Neuronal stem cell (in vitro differentiated cells): ENCODE data around the gene GSTP1.
"Not testable (repeated sequence)": the region's sequence is repeated elsewhere in the genome, so short reads cannot be mapped to it uniquely, and the experiment has no call there.

Experiments used
- DNase-seq: peaks from one replicate; pipeline ENCODE4 v3.0.0-alpha.2; 2013; ENCODE audit warnings: low spot score
- H2AFZ ChIP-seq: one replicate; pipeline ENCODE4 v1.6.1; 2013; ENCODE audit warnings: mild to moderate bottlenecking, low read length, inconsistent platforms
- H2AK5ac ChIP-seq: 2 replicates; pipeline ENCODE4 v1.6.1; 2013; ENCODE audit warnings: low read depth, mild to moderate bottlenecking, inconsistent platforms, low read length, moderate library complexity, mixed read lengths
- H2BK120ac ChIP-seq: 2 replicates; pipeline ENCODE4 v1.6.1; 2013; ENCODE audit warnings: low read depth, mild to moderate bottlenecking, inconsistent platforms, low read length, moderate library complexity, mixed read lengths
- H2BK12ac ChIP-seq: one replicate; pipeline ENCODE4 v1.6.1; 2013; ENCODE audit warnings: low read length, inconsistent platforms
- H2BK15ac ChIP-seq: 2 replicates; pipeline ENCODE4 v1.6.1; 2013; ENCODE audit warnings: mild to moderate bottlenecking, low read length, inconsistent platforms, mixed read lengths
- H2BK5ac ChIP-seq: one replicate; pipeline ENCODE4 v1.6.1; 2013; ENCODE audit warnings: inconsistent platforms, mild to moderate bottlenecking, low read length, moderate library complexity
- H3K14ac ChIP-seq: one replicate; pipeline ENCODE4 v1.6.1; 2013; ENCODE audit warnings: low read length, inconsistent platforms
- H3K18ac ChIP-seq: 2 replicates; pipeline ENCODE4 v1.6.1; 2013; ENCODE audit warnings: low read length, inconsistent platforms
- H3K23ac ChIP-seq: 2 replicates; pipeline ENCODE4 v1.6.1; 2013; ENCODE audit warnings: low read depth, mild to moderate bottlenecking, mixed read lengths, low read length, inconsistent platforms; ENCODE audit not compliant: poor library complexity
- H3K27ac ChIP-seq: replicated peaks from 3 replicates; pipeline ENCODE4 v1.5.1; 2013; ENCODE audit warnings: low read length, inconsistent platforms
- H3K27me3 ChIP-seq, 3 experiments: 2 replicates each; pipeline ENCODE4 v1.6.1; 2013; ENCODE audit warnings: low read length in 3 of 3, mild to moderate bottlenecking in 2 of 3, inconsistent platforms in 1 of 3, low read depth in 1 of 3, mixed read lengths in 1 of 3, moderate library complexity in 1 of 3; ENCODE audit not compliant: control insufficient read depth in 3 of 3, insufficient read depth in 3 of 3
- H3K36me3 ChIP-seq, 2 donors: replicated peaks in 1 of 2; 2 replicates each; pipeline ENCODE4 v1.6.1; 2013; ENCODE audit warnings: low read length in 2 of 2; ENCODE audit not compliant: control insufficient read depth in 2 of 2, insufficient read depth in 2 of 2
- H3K4ac ChIP-seq: 2 replicates; pipeline ENCODE4 v1.6.1; 2013; ENCODE audit warnings: inconsistent platforms, mild to moderate bottlenecking, low read length, moderate library complexity
- H3K4me1 ChIP-seq, 2 donors: 1 replicate in 1 of 2; 2 replicates in 1 of 2; pipeline ENCODE4 v1.6.1; 2013; ENCODE audit warnings: low read length in 2 of 2, low read depth in 1 of 2; ENCODE audit not compliant: control insufficient read depth in 2 of 2, insufficient read depth in 1 of 2
- H3K4me2 ChIP-seq: one replicate; pipeline ENCODE4 v1.6.1; 2013; ENCODE audit warnings: mild to moderate bottlenecking, low read length, inconsistent platforms; ENCODE audit not compliant: insufficient read depth, poor library complexity, severe bottlenecking
- H3K4me3 ChIP-seq, 2 donors: 2 replicates each; pipeline ENCODE4 v1.5.1; 2013; ENCODE audit warnings: low read length in 2 of 2, mild to moderate bottlenecking in 2 of 2, inconsistent platforms in 1 of 2, moderate library complexity in 1 of 2
- H3K79me1 ChIP-seq: one replicate; pipeline ENCODE4 v1.6.1; 2013; ENCODE audit warnings: low read depth, mild to moderate bottlenecking, inconsistent platforms, low read length, moderate library complexity
- H3K9ac ChIP-seq: one replicate; pipeline ENCODE4 v1.6.1; 2013; ENCODE audit warnings: mild to moderate bottlenecking, low read depth, low read length, inconsistent platforms; ENCODE audit not compliant: poor library complexity
- H3K9me3 ChIP-seq, 2 donors: replicated peaks in 1 of 2; 2 replicates each; pipeline versions ENCODE3 to v1.6.1; 2013; ENCODE audit warnings: low read length in 2 of 2, mild to moderate bottlenecking in 2 of 2, inconsistent platforms in 1 of 2, low read depth in 1 of 2, mixed read lengths in 1 of 2, moderate library complexity in 1 of 2; ENCODE audit not compliant: control insufficient read depth in 2 of 2, insufficient read depth in 1 of 2
- H4K8ac ChIP-seq: one replicate; pipeline ENCODE4 v1.6.1; 2013; ENCODE audit warnings: low read depth, mild to moderate bottlenecking, inconsistent platforms, low read length, moderate library complexity
- H4K91ac ChIP-seq: one replicate; pipeline ENCODE4 v1.6.1; 2013; ENCODE audit warnings: low read length, low read depth, mild to moderate bottlenecking, inconsistent platforms; ENCODE audit not compliant: poor library complexity
- WGBS, 2 donors: extraction: QIAGEN DNeasy Blood & Tissue Kit; methylation state at CpG; one replicate each; pipeline ENCODE4 v1.1.7; 2013; ENCODE audit warnings: missing lambda C conversion rate in 2 of 2, mixed read lengths in 1 of 2; ENCODE audit not compliant: insufficient read length in 2 of 2, insufficient replicate concordance in 1 of 2; ENCODE audit errors: extremely low coverage in 2 of 2; 5-methylcytosine and 5-hydroxymethylcytosine counted together

GSTP1 gene

GRCh38 chr11:67596753-67597300, 13.2 kb downstream of the GSTP1 start:
- H3K79me1 ChIP-seq: no peaks in the 10 kb centered on the region
- H3K23ac ChIP-seq: no peak overlapping the region
- H3K4me3 ChIP-seq: no peak overlapping the region
- H3K14ac ChIP-seq: no peak overlapping the region
- no peak overlapping the region for H3K4ac ChIP-seq
- no peak overlapping the region for H2BK120ac ChIP-seq
- no peak overlapping the region for H2BK12ac ChIP-seq
- H2BK5ac ChIP-seq: no peak overlapping the region
- H4K8ac ChIP-seq: no peak overlapping the region
- H3K27me3 ChIP-seq: peaks cover 0 to 3% (median 0%) of the 10 kb centered on the region in 3 experiments
- H3K9me3 ChIP-seq: peaks cover 0 to 3% of the 10 kb centered on the region in 2 donors
- H3K4me1 ChIP-seq: no peaks in the 10 kb centered on the region
- H3K36me3 ChIP-seq: no peaks in the 10 kb centered on the region
- DNase-seq: no peak
- H3K9ac ChIP-seq: no peak overlapping the region
- no CpG with 5 or more reads among the region's 1 CpG for WGBS, 2 donors
- no peak overlapping the region for H3K4me2 ChIP-seq
- H3K27ac ChIP-seq: no peak overlapping the region
- no peak overlapping the region for H2AFZ ChIP-seq
- H2BK15ac ChIP-seq: no peak overlapping the region
- no peak overlapping the region for H2AK5ac ChIP-seq
- no peak overlapping the region for H3K18ac ChIP-seq
- no peak overlapping the region for H4K91ac ChIP-seq

- not testable (repeated sequence) for H3K36me3 ChIP-seq, H3K27me3 ChIP-seq, H4K8ac ChIP-seq, H3K23ac ChIP-seq, H3K9ac ChIP-seq, H4K91ac ChIP-seq, H3K4me1 ChIP-seq, H3K4ac ChIP-seq, H3K4me3 ChIP-seq, H3K27ac ChIP-seq, H3K9me3 ChIP-seq, H3K4me2 ChIP-seq, H3K18ac ChIP-seq, H2AK5ac ChIP-seq, H3K79me1 ChIP-seq, H2BK5ac ChIP-seq, H2BK12ac ChIP-seq, H2BK120ac ChIP-seq, H3K14ac ChIP-seq, DNase-seq, H2BK15ac ChIP-seq, H2AFZ ChIP-seq
- no CpG with 5 or more reads among the region's 3 CpGs for WGBS, 2 donors
These were observed 13.8 kb downstream of the GSTP1 start for GRCh38 chr11:67597458-67597857.

- no CpG with 5 or more reads among the region's 26 CpGs for WGBS, 2 donors
- not testable (repeated sequence) for H2BK120ac ChIP-seq, H3K4ac ChIP-seq, H3K4me3 ChIP-seq, H3K23ac ChIP-seq, DNase-seq, H3K27me3 ChIP-seq, H3K4me2 ChIP-seq, H3K18ac ChIP-seq, H3K36me3 ChIP-seq, H3K27ac ChIP-seq, H2BK12ac ChIP-seq, H3K14ac ChIP-seq, H2AK5ac ChIP-seq, H4K8ac ChIP-seq, H2BK15ac ChIP-seq, H4K91ac ChIP-seq, H3K9me3 ChIP-seq, H2AFZ ChIP-seq, H3K9ac ChIP-seq, H3K79me1 ChIP-seq, H3K4me1 ChIP-seq, H2BK5ac ChIP-seq
These were observed 14.4 kb downstream of the GSTP1 start for GRCh38 chr11:67597963-67598362.

GRCh38 chr11:67599149-67599548, 15.5 kb downstream of the GSTP1 start:
- Histone ChIP-seq H4K91ac (no peak overlapping the region), H3K4ac (no peak overlapping the region), H3K27ac (no peak overlapping the region), H2BK120ac (no peak overlapping the region), H3K36me3 (no peaks in the 10 kb centered on the region), H3K27me3 (peaks cover 0 to 3% (median 2%) of the 10 kb centered on the region in 3 experiments), H2BK12ac (no peak overlapping the region), H3K4me3 (no peak overlapping the region), H3K4me2 (no peak overlapping the region), H3K14ac (no peak overlapping the region), H3K79me1 (no peaks in the 10 kb centered on the region), H3K4me1 (peaks cover under 1 to 3% of the 10 kb centered on the region in 2 donors), H3K23ac (no peak overlapping the region), H2BK5ac (no peak overlapping the region), H2AFZ (no peak overlapping the region), H3K9me3 (peaks cover 5% of the 10 kb centered on the region in 2 donors), H2AK5ac (no peak overlapping the region), H2BK15ac (no peak overlapping the region), H3K9ac (no peak overlapping the region), H4K8ac (no peak overlapping the region), H3K18ac (no peak overlapping the region)
- no CpG with 5 or more reads among the region's 1 CpG for whole genome bisulfite sequencing, 2 donors
- no peak for DNase-seq
